AG10803 (cell line): Measurements from ENCODE around the gene RNU1-4.
A peak's percentile ranks its signal among the peaks of the same experiment; 100 is the strongest.
"Not testable (repeated sequence)": the region's sequence is repeated elsewhere in the genome, so short reads cannot be mapped to it uniquely, and the experiment has no call there.

Source experiments
- DNase-seq: peaks from one replicate; pipeline ENCODE4 v3.0.0; 2010; ENCODE audit warnings: low read depth
- H3K4me3 ChIP-seq: 2 replicates; pipeline ENCODE4 v1.5.1; 2011; ENCODE audit warnings: mild to moderate bottlenecking, low read length, control low read depth
- CTCF ChIP-seq: conservative IDR thresholded peaks from 2 replicates; pipeline ENCODE4 v1.5.1; 2011; ENCODE audit warnings: mild to moderate bottlenecking, low read length, control low read depth, inconsistent platforms

The RNU1-4 gene

GRCh38 chr1:16707130-16708093 is 32.9 kb upstream of the RNU1-4 start:
- H3K4me3 ChIP-seq, DNase-seq: not testable (repeated sequence)

- not testable (repeated sequence) for H3K4me3 ChIP-seq, DNase-seq
Observed at GRCh38 chr1:16708704-16709103, 31.6 kb upstream of the RNU1-4 start.

- H3K4me3 ChIP-seq, DNase-seq: not testable (repeated sequence)
- TF ChIP-seq CTCF, result peak; percentile 46
Observed at GRCh38 chr1:16709659-16710087, 30.6 kb upstream of the RNU1-4 start.

GRCh38 chr1:16710618-16711017 is 29.7 kb upstream of the RNU1-4 start:
- not testable (repeated sequence) for H3K4me3 ChIP-seq, DNase-seq

GRCh38 chr1:16712131-16712530 is 28.2 kb upstream of the RNU1-4 start:
- H3K4me3 ChIP-seq, DNase-seq: not testable (repeated sequence)

GRCh38 chr1:16712582-16712981 is 27.7 kb upstream of the RNU1-4 start:
- H3K4me3 ChIP-seq, DNase-seq: not testable (repeated sequence)

- not testable (repeated sequence) for DNase-seq, H3K4me3 ChIP-seq
Observed at GRCh38 chr1:16712984-16713383, 27.3 kb upstream of the RNU1-4 start.

GRCh38 chr1:16713480-16713879 is 26.8 kb upstream of the RNU1-4 start:
- not testable (repeated sequence) for DNase-seq, H3K4me3 ChIP-seq

GRCh38 chr1:16716691-16717335 is 23.5 kb upstream of the RNU1-4 start:
- TF ChIP-seq CTCF, result no peak
- DNase-seq, result no peak
- no peak overlapping the region for H3K4me3 ChIP-seq

GRCh38 chr1:16717336-16718098 is 22.8 kb upstream of the RNU1-4 start:
- H3K4me3 ChIP-seq, result no peak overlapping the region
- no peak for TF ChIP-seq CTCF
- DNase-seq, result no peak

GRCh38 chr1:16718099-16718907 is 22.0 kb upstream of the RNU1-4 start:
- not testable (repeated sequence) for DNase-seq

More at GRCh38 chr1:16718099-16718907, 22.0 kb upstream of the RNU1-4 start:
- not testable (repeated sequence) for H3K4me3 ChIP-seq
